Suprapubic skin (tissue), 4 donors: Measurements from ENCODE around the gene RTL3. TPM values are rescaled to one million over a fixed set of nuclear protein-coding genes. Genes with fewer than 3 reads are reported as not detected.

ENCODE experiments used
- DNase-seq, 2 donors: peaks; one replicate each; pipeline ENCODE4 v3.0.0-alpha.2; 2019; ENCODE audit warnings: low spot score in 2 of 2
- H3K27ac ChIP-seq: fragments of 200-600 bp; sonication (generic); one replicate; pipeline ENCODE4 v1.5.1; 2019
- H3K27me3 ChIP-seq: fragments of 200-600 bp; sonication (generic); one replicate; pipeline ENCODE4 v1.5.1; 2019
- H3K36me3 ChIP-seq: fragments of 200-600 bp; sonication (generic); one replicate; pipeline ENCODE4 v1.5.1; 2019
- H3K4me1 ChIP-seq: fragments of 200-600 bp; sonication (generic); one replicate; pipeline ENCODE4 v1.5.1; 2019
- H3K4me3 ChIP-seq: fragments of 200-600 bp; sonication (generic); one replicate; pipeline ENCODE4 v1.5.1; 2019; ENCODE audit warnings: mild to moderate bottlenecking
- H3K9me3 ChIP-seq: fragments of 200-600 bp; sonication (generic); one replicate; pipeline ENCODE4 v1.5.1; 2019
- CTCF ChIP-seq, 2 donors: fragments of 200-600 bp in 1 of 2; fragments of 450-650 bp in 1 of 2; sonication (generic) in 1 of 2; IDR thresholded peaks; one replicate each; pipeline ENCODE4 v1.5.1; 2016 to 2019; ENCODE audit warnings: antibody characterized with exemption in 2 of 2, mild to moderate bottlenecking in 1 of 2, moderate library complexity in 1 of 2
- EP300 ChIP-seq: sonication (generic); formaldehyde crosslinking; IDR thresholded peaks from one replicate; pipeline ENCODE4 v1.6.1; 2017; ENCODE audit warnings: antibody characterized with exemption
- POLR2A ChIP-seq, 2 donors: fragments of 450-650 bp; IDR thresholded peaks; one replicate each; pipeline ENCODE4 v1.6.1; 2017; ENCODE audit warnings: antibody characterized with exemption in 2 of 2, mild to moderate bottlenecking in 2 of 2, moderate library complexity in 2 of 2
- POLR2AphosphoS5 ChIP-seq, 3 donors: sonication (generic); formaldehyde crosslinking; IDR thresholded peaks; one replicate each; pipeline ENCODE4 v1.6.1; 2017; ENCODE audit warnings: antibody characterized with exemption in 3 of 3
- WGBS: methylation state at CpG from one replicate; pipeline ENCODE4 v1.1.5; 2018; 5-methylcytosine and 5-hydroxymethylcytosine counted together
- total RNA-seq, 4 donors: library from RNA; depleted of rRNA; stranded (reverse); fragments of >200 nt; gene quantifications; one replicate each; pipeline ENCODE4 v1.1.0, GENCODE V29; 2016

RTL3 gene
- total RNA-seq, 4 donors from 2014 or later = 0.15 TPM; not detected in 3

- WGBS = 77% methylated on average over 6 of the region's 6 CpGs
- Histone ChIP-seq H3K27ac (no peak overlapping the region), H3K9me3 (no peaks in the 10 kb centered on the region), H3K36me3 (no peaks in the 10 kb centered on the region), H3K4me3 (no peak overlapping the region), H3K4me1 (no peaks in the 10 kb centered on the region), H3K27me3 (no peaks in the 10 kb centered on the region)
- TF ChIP-seq POLR2AphosphoS5 (IDR thresholded peaks at IDR 0.05) = no peak
- no peak for TF ChIP-seq EP300
- TF ChIP-seq CTCF (IDR thresholded peaks at IDR 0.05) = no peak
- DNase-seq = no peak
Measured at GRCh38 chrX:78658414-78658813, 714 bp downstream of the RTL3 start.

GRCh38 chrX:78655642-78656041 is 3.5 kb downstream of the RTL3 start:
- Histone ChIP-seq H3K4me1 (no peaks in the 10 kb centered on the region), H3K27me3 (no peaks in the 10 kb centered on the region), H3K27ac (no peak overlapping the region), H3K9me3 (no peaks in the 10 kb centered on the region), H3K4me3 (no peak overlapping the region), H3K36me3 (no peaks in the 10 kb centered on the region)
- 68% methylated on average over 1 of the region's 1 CpG for WGBS
- no peak for TF ChIP-seq CTCF (IDR thresholded peaks at IDR 0.05)
- TF ChIP-seq POLR2AphosphoS5 (IDR thresholded peaks at IDR 0.05) = no peak
- no peak for TF ChIP-seq POLR2A (IDR thresholded peaks at IDR 0.05)
- TF ChIP-seq EP300 = no peak
- DNase-seq = no peak

- no peaks in the 10 kb centered on the region for H3K4me1 ChIP-seq
- no peak overlapping the region for H3K4me3 ChIP-seq
- H3K27me3 ChIP-seq = no peaks in the 10 kb centered on the region
- H3K9me3 ChIP-seq = no peaks in the 10 kb centered on the region
- WGBS = 34% methylated on average over 3 of the region's 3 CpGs
- no peaks in the 10 kb centered on the region for H3K36me3 ChIP-seq
- TF ChIP-seq CTCF (IDR thresholded peaks at IDR 0.05) = no peak
- no peak for TF ChIP-seq POLR2A (IDR thresholded peaks at IDR 0.05)
- no peak for TF ChIP-seq EP300
- no peak for TF ChIP-seq POLR2AphosphoS5 (IDR thresholded peaks at IDR 0.05)
- no peak for DNase-seq
- H3K27ac ChIP-seq = no peak overlapping the region
Measured at GRCh38 chrX:78653118-78653822, 5.9 kb downstream of the RTL3 start.

- 47% methylated on average over 5 of the region's 5 CpGs for WGBS
Measured at GRCh38 chrX:78650906-78651437, 8.2 kb downstream of the RTL3 start.

More at GRCh38 chrX:78650906-78651437, 8.2 kb downstream of the RTL3 start:
- Histone ChIP-seq H3K36me3 (no peaks in the 10 kb centered on the region), H3K4me3 (no peak overlapping the region), H3K27ac (no peak overlapping the region), H3K4me1 (no peaks in the 10 kb centered on the region), H3K9me3 (no peaks in the 10 kb centered on the region), H3K27me3 (no peaks in the 10 kb centered on the region)
- TF ChIP-seq POLR2AphosphoS5 (IDR thresholded peaks at IDR 0.05) (no peak), EP300 (no peak), POLR2A (IDR thresholded peaks at IDR 0.05) (no peak), CTCF (IDR thresholded peaks at IDR 0.05) (no peak)
- DNase-seq = no peak
